Osteocyte (in vitro differentiated cells): Measurements from ENCODE around the gene MEGF6. TPM values are rescaled to one million over a fixed set of nuclear protein-coding genes. Genes with fewer than 3 reads are reported as not detected.

Experiments used
- DNase-seq: peaks from one replicate; pipeline ENCODE4 v3.0.0; 2021; ENCODE audit warnings: mixed read lengths; ENCODE audit not compliant: unreplicated experiment; ENCODE audit errors: extremely low spot score
- H3K27ac Mint-ChIP-seq: one replicate; pipeline ENCODE4 v1.8.0; 2021; ENCODE audit warnings: mild to moderate bottlenecking, mixed read lengths; ENCODE audit not compliant: unreplicated experiment
- H3K27me3 Mint-ChIP-seq: one replicate; pipeline ENCODE4 v1.8.0; 2021; ENCODE audit warnings: mixed read lengths; ENCODE audit not compliant: unreplicated experiment
- H3K36me3 Mint-ChIP-seq: one replicate; pipeline ENCODE4 v1.8.0; 2021; ENCODE audit warnings: mixed read lengths; ENCODE audit not compliant: unreplicated experiment
- H3K4me1 Mint-ChIP-seq: one replicate; pipeline ENCODE4 v1.8.0; 2021; ENCODE audit warnings: mixed read lengths; ENCODE audit not compliant: unreplicated experiment
- H3K4me3 Mint-ChIP-seq: one replicate; pipeline ENCODE4 v1.8.0; 2021; ENCODE audit warnings: mild to moderate bottlenecking, moderate library complexity, mixed read lengths; ENCODE audit not compliant: unreplicated experiment
- H3K9me3 Mint-ChIP-seq: one replicate; pipeline ENCODE4 v1.8.0; 2021; ENCODE audit warnings: mixed read lengths; ENCODE audit not compliant: unreplicated experiment
- total RNA-seq: library from RNA; stranded (reverse); gene quantifications from 2 replicates; pipeline ENCODE4 v1.2.1, GENCODE V29; 2021
- TF ChIP-seq, protein P1 (sequence below): fragments of 200-600 bp; sonication (generic); IDR thresholded peaks from 2 replicates; pipeline ENCODE4 v1.5.0; 2021; ENCODE audit warnings: antibody characterized with exemption, mild to moderate bottlenecking, moderate library complexity

Gene MEGF6
- total RNA-seq, 1 donor from 2014 or later: 255 TPM

DNA sequence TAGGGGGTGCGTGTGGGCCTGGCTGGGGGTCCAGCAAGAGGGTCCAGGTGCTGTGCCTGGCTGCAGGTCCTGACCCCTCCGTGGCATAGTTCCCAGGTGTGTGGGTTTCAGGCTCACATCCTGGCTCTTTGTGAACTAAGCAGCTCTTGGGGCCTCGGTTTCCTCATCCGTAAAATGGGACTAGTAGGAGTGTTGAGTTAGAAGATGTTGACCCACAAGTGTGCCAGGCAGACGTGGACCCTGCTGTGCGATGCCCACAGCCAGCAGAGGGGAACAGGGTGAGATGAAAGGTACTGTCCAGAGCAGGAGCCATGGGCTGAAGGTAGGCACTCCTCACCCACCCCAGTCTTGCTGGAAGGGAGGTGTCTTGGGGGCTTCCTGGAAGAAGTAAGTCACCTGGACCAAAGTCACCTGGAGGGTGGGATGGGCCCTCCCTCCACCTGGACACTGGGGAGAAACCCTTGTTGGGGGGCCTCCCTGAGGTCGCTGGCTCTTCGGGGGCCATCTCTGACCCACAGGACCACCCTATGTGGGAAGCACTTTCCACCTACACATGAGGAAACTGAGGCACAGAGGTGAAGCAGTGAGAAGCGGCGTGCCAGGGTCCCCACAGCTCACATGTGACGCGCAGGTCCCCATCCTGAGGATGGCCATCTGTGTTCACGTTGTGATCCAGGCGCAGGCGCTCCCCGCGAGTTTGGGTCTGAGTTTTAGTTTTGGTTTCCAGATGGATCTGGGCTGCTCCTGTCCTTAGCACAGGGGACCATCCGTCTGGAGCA is 155.4 kb downstream of the MEGF6 start:
- Mint-ChIP-seq H3K4me3 (peak overlapping the region; percentile 66), H3K9me3 (no peaks in the 10 kb centered on the region), H3K4me1 (peaks cover 44% of the 10 kb centered on the region), H3K27ac (no peak overlapping the region), H3K36me3 (no peaks in the 10 kb centered on the region), H3K27me3 (peaks cover 3% of the 10 kb centered on the region)
- TF ChIP-seq, protein P1, sequence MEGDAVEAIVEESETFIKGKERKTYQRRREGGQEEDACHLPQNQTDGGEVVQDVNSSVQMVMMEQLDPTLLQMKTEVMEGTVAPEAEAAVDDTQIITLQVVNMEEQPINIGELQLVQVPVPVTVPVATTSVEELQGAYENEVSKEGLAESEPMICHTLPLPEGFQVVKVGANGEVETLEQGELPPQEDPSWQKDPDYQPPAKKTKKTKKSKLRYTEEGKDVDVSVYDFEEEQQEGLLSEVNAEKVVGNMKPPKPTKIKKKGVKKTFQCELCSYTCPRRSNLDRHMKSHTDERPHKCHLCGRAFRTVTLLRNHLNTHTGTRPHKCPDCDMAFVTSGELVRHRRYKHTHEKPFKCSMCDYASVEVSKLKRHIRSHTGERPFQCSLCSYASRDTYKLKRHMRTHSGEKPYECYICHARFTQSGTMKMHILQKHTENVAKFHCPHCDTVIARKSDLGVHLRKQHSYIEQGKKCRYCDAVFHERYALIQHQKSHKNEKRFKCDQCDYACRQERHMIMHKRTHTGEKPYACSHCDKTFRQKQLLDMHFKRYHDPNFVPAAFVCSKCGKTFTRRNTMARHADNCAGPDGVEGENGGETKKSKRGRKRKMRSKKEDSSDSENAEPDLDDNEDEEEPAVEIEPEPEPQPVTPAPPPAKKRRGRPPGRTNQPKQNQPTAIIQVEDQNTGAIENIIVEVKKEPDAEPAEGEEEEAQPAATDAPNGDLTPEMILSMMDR: no peak
- DNase-seq: no peak

- Mint-ChIP-seq H3K27me3 (peaks cover 6% of the 10 kb centered on the region), H3K9me3 (no peaks in the 10 kb centered on the region), H3K4me3 (peak overlapping the region; percentile 66), H3K27ac (no peak overlapping the region), H3K36me3 (no peaks in the 10 kb centered on the region), H3K4me1 (peaks cover 36% of the 10 kb centered on the region)
- TF ChIP-seq, protein P1: no peak
- no peak for DNase-seq
These were observed 156.3 kb downstream of the MEGF6 start for GRCh38 chr1:3454811-3455618.

DNA sequence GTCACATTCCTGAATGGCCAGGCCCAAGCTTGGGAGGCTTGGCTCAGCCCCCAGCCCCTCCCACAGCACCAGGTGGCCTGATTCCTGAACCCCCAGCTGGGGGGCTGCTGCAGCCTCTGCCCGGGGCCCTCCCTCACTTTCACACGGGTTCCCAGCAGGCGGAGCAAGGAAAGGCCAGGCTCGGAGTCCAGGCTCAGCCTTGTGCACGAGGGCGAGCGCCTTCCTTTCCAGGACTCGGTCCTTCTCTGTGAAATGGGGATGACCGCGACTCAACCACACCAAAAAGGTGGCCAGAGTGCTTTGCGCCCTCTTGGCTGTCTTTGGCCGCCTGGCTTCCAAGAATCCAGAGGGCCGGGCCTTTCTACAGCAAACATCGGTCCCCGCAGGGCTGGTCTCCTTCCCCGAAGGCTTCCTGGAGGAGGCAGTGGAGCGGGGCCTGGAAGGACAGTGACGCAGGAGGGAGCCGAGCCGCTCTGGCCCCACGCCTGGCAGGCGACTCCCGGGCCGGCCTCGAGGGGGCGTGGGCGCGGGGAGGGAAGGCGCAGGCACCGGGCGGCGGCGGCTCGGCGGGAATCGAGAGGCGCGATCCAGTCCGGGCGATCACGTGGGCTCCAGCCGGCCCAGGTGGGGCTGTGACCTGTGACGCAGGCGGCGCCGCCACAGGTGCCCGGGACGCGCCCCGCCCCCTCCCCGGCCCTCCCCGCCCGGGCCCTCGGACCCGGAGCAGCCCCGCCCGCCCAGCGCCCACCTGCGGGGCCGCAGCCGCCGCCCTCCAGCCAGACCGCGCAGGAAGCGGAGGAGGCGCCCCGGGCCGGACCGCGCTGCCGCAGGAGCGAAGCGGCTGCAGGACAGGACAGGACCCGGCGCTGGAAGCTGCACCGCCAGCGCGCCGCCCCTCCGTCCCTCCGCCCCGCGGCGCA is 157.2 kb downstream of the MEGF6 start, which contains the start of gene ARHGEF16:
Gene ARHGEF16, plus strand, starts transcription at position 775 of the 920 bp plus-strand sequence. CDS start 8,420 bp downstream, outside the sequence.
- TF ChIP-seq, protein P1: peak; percentile 58
- peak within 1 kb of the TSS; percentile 66 for H3K4me3 Mint-ChIP-seq
- DNase-seq: no peak
- peak within 1 kb of the TSS; percentile 38 for H3K27ac Mint-ChIP-seq
- peaks cover 10% of the 10 kb centered on the region for H3K27me3 Mint-ChIP-seq
- H3K9me3 Mint-ChIP-seq: no peaks in the 10 kb centered on the region
- no peaks in the 10 kb centered on the region for H3K36me3 Mint-ChIP-seq
- peaks cover 27% of the 10 kb centered on the region for H3K4me1 Mint-ChIP-seq

GRCh38 chr1:3453203-3453761 is 158.0 kb downstream of the MEGF6 start:
- Mint-ChIP-seq H3K27ac (peak overlapping the region; percentile 56), H3K27me3 (peaks cover 10% of the 10 kb centered on the region)

More at GRCh38 chr1:3453203-3453761, 158.0 kb downstream of the MEGF6 start:
- peak; percentile 94 for DNase-seq
- TF ChIP-seq, protein P1: peak; percentile 96
- H3K9me3 Mint-ChIP-seq: no peaks in the 10 kb centered on the region
- peak overlapping the region; percentile 59 for H3K4me3 Mint-ChIP-seq
- peaks cover 21% of the 10 kb centered on the region for H3K4me1 Mint-ChIP-seq
- no peaks in the 10 kb centered on the region for H3K36me3 Mint-ChIP-seq
